Ascending aorta (tissue), 2 donors: ENCODE results near the gene DNAJC8. TPM values are rescaled to one million over a fixed set of nuclear protein-coding genes. Genes with fewer than 3 reads are reported as not detected.
A peak's percentile ranks its signal among the peaks of the same experiment; 100 is the strongest.

Source experiments
- DNase-seq, 2 donors: peaks; one replicate each; pipeline ENCODE4 v3.0.0-alpha.2; 2019; ENCODE audit warnings: low spot score in 2 of 2
- H3K27ac ChIP-seq, 2 donors: fragments of 200-600 bp; sonication (generic); one replicate each; pipeline ENCODE4 v1.5.1; 2016 to 2017; ENCODE audit warnings: mild to moderate bottlenecking in 1 of 2
- H3K27me3 ChIP-seq: fragments of 200-600 bp; sonication (generic); one replicate; pipeline ENCODE4 v1.5.1; 2017
- H3K36me3 ChIP-seq, 2 donors: fragments of 200-600 bp; sonication (generic); one replicate each; pipeline ENCODE4 v1.5.1; 2016
- H3K4me1 ChIP-seq, 2 donors: fragments of 200-600 bp; sonication (generic); one replicate each; pipeline ENCODE4 v1.5.1; 2016 to 2017; ENCODE audit warnings: mild to moderate bottlenecking in 1 of 2
- H3K4me3 ChIP-seq, 2 donors: fragments of 200-600 bp; sonication (generic); one replicate each; pipeline ENCODE4 v1.5.1; 2016 to 2017; ENCODE audit warnings: mild to moderate bottlenecking in 1 of 2
- H3K9me3 ChIP-seq, 2 donors: fragments of 200-600 bp; sonication (generic); one replicate each; pipeline ENCODE4 v1.5.1; 2016
- CTCF ChIP-seq, 3 experiments: fragments of 200-600 bp in 2 of 3; fragments of 450-650 bp in 1 of 3; sonication (generic) in 2 of 3; IDR thresholded peaks; one replicate each; pipeline ENCODE4 v1.5.1; 2016 to 2019; ENCODE audit warnings: antibody characterized with exemption in 3 of 3, mild to moderate bottlenecking in 1 of 3, moderate library complexity in 1 of 3
- intact Hi-C: fragments of 100-400 bp; cut with DNase I; formaldehyde crosslinking; loops from one replicate; pipeline ENCODE4 v1.15.1; 2023
- total RNA-seq: library from RNA; depleted of rRNA; stranded (reverse); fragments of >200 nt; gene quantifications from one replicate; pipeline ENCODE4 v1.1.0, GENCODE V29; 2016

Gene DNAJC8
- total RNA-seq, 1 donor from 2014 or later, result 65.2 TPM

- Histone ChIP-seq H3K27ac (no peak overlapping the region), H3K27me3 (no peaks in the 10 kb centered on the region), H3K4me3 (no peak overlapping the region), H3K4me1 (no peaks in the 10 kb centered on the region), H3K36me3 (no peaks in the 10 kb centered on the region), H3K9me3 (no peaks in the 10 kb centered on the region)
- DNase-seq, result no peak
- no peak for TF ChIP-seq CTCF (IDR thresholded peaks at IDR 0.05)
- intact Hi-C loops, result no loop called here
Measured at GRCh38 chr1:28178690-28179485, 53.9 kb downstream of the DNAJC8 start.

GRCh38 chr1:28176492-28177470 is 56.0 kb downstream of the DNAJC8 start, which contains the start of gene PTAFR:
TSS of gene PTAFR (minus strand) at chr1:28176690. CDS start at chr1:28151021, 25,669 bp downstream.
- DNase-seq, result no peak
- Histone ChIP-seq H3K4me3 (peak within 1 kb of the TSS in 1 of 2 donors; percentile 30), H3K9me3 (no peaks in the 10 kb centered on the region), H3K36me3 (no peaks in the 10 kb centered on the region), H3K27me3 (no peaks in the 10 kb centered on the region), H3K27ac (no peak within 1 kb of the TSS), H3K4me1 (no peaks in the 10 kb centered on the region)
- TF ChIP-seq CTCF (IDR thresholded peaks at IDR 0.05), result no peak
- intact Hi-C loops, result no loop called here

- no peak for DNase-seq
- Histone ChIP-seq H3K9me3 (no peaks in the 10 kb centered on the region), H3K4me3 (peak overlapping the region in 1 of 2 donors; percentile 30), H3K36me3 (no peaks in the 10 kb centered on the region), H3K27ac (no peak overlapping the region), H3K4me1 (no peaks in the 10 kb centered on the region), H3K27me3 (no peaks in the 10 kb centered on the region)
- TF ChIP-seq CTCF (IDR thresholded peaks at IDR 0.05), result no peak
- intact Hi-C loops, result no loop called here
Measured at GRCh38 chr1:28175955-28176485, 56.8 kb downstream of the DNAJC8 start.

GRCh38 chr1:28173980-28174297 is 58.9 kb downstream of the DNAJC8 start:
- TF ChIP-seq CTCF (IDR thresholded peaks at IDR 0.05), result no peak
- Histone ChIP-seq H3K4me3 (no peak overlapping the region), H3K4me1 (no peaks in the 10 kb centered on the region)

GRCh38 chr1:28173151-28173979 is 59.5 kb downstream of the DNAJC8 start:
- DNase-seq, result no peak
- H3K9me3 ChIP-seq, result no peaks in the 10 kb centered on the region
- intact Hi-C loops, result no loop called here
- peak overlapping the region; percentile 27 to 34 for H3K27ac ChIP-seq
- no peaks in the 10 kb centered on the region for H3K4me1 ChIP-seq
- H3K36me3 ChIP-seq, result no peaks in the 10 kb centered on the region
- H3K27me3 ChIP-seq, result no peaks in the 10 kb centered on the region
- no peak for TF ChIP-seq CTCF (IDR thresholded peaks at IDR 0.05)
- H3K4me3 ChIP-seq, result no peak overlapping the region

More at GRCh38 chr1:28173980-28174297, 58.9 kb downstream of the DNAJC8 start:
- intact Hi-C loops, result no loop called here
- Histone ChIP-seq H3K9me3 (no peaks in the 10 kb centered on the region), H3K27me3 (no peaks in the 10 kb centered on the region), H3K36me3 (no peaks in the 10 kb centered on the region), H3K27ac (peak overlapping the region; percentile 11 to 34)
- no peak for DNase-seq
